NCI-H2081 treated with DMSO at 0.1 percent for 48 hours (cell line): Measurements from ENCODE around the gene GPR27.

Experiments used
- DNase-seq: peaks from one replicate; lab custom pipeline; 2025; lab: John Stamatoyannopoulos, UW

Gene GPR27, protein sequence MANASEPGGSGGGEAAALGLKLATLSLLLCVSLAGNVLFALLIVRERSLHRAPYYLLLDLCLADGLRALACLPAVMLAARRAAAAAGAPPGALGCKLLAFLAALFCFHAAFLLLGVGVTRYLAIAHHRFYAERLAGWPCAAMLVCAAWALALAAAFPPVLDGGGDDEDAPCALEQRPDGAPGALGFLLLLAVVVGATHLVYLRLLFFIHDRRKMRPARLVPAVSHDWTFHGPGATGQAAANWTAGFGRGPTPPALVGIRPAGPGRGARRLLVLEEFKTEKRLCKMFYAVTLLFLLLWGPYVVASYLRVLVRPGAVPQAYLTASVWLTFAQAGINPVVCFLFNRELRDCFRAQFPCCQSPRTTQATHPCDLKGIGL

DNA sequence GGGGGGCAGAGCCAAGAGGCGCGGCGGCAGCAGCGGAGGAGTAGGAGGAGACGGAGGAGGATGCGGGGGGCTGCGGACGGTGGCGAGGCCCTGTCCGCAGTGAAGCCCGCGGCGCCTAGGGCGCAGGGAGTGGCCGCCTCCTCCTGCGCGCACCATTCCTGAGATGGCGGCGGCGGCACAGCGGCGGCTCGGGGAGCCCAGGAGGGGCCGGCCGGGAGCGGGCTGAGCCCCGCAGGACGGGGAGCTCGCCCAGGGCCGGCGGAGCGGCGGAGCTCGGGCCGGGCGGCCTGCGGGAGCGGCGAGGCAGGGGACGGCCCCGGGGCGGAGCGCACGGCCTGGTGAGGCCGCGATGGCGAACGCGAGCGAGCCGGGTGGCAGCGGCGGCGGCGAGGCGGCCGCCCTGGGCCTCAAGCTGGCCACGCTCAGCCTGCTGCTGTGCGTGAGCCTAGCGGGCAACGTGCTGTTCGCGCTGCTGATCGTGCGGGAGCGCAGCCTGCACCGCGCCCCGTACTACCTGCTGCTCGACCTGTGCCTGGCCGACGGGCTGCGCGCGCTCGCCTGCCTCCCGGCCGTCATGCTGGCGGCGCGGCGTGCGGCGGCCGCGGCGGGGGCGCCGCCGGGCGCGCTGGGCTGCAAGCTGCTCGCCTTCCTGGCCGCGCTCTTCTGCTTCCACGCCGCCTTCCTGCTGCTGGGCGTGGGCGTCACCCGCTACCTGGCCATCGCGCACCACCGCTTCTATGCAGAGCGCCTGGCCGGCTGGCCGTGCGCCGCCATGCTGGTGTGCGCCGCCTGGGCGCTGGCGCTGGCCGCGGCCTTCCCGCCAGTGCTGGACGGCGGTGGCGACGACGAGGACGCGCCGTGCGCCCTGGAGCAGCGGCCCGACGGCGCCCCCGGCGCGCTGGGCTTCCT lies at the start of gene GPR27:
Gene GPR27, plus strand, starts transcription at position 155 of the 909 bp plus-strand sequence. Its CDS starts 195 bp downstream, at position 350.
- no peak for DNase-seq

DNA sequence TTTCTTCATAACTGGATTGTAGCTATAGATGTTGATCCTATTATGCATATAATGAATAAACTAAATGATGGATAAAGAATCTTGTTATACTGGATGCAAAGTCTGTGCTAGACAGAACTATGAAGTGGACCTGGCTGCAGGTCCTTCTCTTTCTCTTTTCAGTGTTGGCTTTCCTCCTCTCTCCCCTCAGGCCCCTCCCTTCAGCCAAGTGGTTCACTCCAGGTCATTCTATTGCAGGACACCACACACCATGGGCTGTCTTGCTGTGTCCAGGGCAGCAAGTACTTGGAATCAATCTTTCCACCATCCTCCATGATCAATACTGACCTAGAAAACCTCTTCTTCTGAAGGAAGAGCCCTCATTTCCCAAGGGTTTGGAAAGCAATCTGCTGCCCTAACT lies 48.7 kb upstream of the GPR27 start:
- DNase-seq = no peak

DNA sequence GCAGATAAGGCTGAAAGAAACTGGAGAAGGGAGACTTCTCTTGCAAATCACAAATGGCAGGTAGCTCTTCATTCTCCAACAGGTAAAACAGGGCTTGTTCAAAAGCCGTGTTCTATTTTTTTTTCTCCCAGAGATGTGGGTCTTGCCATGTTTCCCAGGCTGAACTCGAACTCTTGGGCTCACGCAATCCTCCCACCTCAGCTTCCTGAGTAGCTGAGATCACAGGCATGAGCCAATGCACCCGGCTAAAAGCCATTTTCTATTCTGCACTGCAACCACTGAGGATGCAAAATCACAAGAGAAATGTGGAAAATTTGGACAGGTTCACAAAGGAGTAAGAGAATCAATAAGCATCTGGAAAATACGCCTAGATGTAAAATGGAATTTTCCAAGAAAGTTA lies 48.0 kb upstream of the GPR27 start:
- DNase-seq = no peak

DNA sequence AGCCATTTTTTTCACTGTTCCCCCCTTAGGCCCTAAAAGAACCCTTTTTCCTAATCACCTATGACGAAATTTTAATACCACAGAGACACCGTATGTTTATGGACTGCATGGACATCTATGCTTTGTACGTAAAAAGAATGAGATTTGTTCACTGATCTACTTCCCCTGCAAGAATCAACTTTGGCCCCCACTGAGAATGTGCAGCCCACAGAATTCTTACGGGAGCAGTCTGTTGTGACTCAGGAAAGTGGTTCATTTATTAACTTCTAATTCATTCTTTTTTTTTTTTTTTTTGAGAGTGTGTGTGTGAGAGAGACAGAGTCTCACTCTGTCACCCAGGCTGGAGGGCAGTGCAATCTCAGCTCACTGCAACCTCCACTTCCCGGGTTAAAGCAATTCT lies 46.1 kb upstream of the GPR27 start:
- DNase-seq = no peak

DNA sequence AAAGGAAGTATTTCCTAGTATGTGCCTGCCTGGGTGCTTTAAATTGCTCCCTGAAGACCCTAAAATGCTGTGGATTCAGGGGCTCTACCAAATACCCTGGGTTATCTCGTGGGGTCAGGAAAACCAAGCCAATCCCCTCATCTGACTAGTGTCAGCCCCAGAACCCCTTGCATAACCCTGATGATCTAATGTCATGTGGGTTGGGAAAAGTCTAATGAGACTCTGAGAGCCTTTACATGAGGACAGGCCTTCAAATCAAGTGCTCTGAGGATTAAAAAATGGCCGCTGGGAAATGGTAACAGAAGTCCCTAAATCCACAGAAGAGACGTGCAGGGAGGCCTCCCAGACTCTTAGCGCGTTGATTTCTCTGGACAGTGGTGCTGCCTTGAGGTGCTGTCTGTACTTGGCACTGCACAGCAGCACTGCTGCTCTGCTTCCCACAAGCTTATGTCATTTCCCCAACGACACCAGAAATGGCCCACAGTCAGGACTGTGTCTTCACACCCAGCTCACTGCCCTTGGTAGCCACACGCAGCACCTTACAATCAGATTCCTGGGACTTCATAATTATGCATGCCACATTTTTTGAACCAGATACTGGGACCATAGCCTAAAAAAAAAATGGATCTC lies 45.1 kb upstream of the GPR27 start:
- DNase-seq = no peak

DNA sequence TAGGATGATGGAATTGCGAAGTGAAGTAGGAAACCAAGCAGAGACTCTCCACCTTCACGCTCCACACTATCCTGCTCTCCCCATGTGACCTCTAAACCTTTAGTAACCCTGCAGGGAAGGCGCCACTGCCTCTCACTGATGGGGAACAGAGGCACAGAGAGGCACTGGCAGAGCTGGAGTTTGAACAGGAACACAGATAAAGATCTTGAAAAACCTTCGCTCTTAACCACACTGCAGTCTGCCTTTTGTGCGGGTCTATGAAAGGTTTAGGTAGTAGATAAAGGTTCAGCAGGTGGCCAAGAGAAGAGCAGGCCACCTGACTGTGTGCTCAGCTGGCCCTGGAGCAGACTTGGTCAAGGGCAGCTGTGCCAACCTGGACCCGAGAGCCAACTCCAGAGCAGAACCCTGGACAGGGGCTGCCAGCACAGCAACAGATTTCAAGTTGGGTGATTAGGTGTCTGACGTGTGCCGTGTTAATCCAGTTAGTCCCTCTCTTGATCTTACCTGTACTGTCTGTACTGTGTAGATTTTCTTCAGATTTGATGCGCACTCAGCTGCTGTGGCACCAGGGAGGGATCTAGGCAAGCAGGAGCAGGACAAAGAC lies 43.6 kb upstream of the GPR27 start:
- DNase-seq = no peak

DNA sequence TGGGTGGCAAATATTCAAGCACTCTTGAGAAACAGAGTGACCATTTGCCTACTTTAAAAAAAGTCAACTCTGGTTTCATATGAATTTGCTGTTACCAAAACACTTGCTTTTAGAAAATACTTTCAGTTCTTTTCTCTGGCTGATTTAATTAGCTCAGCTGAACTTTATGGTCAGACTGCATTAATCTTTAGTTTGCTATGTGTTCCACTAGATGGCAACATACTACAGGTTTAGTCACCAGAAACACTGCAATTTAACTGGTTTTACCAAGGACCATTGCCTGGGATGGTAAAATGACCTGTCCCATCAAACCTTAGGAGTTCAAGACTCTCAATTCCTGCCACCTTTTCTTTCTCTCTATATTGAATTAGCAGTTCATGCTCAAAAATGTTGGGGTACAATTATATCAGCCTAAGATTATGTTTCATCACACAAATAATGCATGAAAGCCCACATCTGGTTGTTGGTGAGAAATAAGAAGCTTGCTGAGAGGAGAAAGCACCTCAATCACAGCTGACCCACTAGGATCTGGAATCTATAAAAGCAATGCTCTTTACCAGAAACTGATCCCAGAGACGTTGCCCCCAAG lies 42.7 kb upstream of the GPR27 start:
- DNase-seq = no peak

DNA sequence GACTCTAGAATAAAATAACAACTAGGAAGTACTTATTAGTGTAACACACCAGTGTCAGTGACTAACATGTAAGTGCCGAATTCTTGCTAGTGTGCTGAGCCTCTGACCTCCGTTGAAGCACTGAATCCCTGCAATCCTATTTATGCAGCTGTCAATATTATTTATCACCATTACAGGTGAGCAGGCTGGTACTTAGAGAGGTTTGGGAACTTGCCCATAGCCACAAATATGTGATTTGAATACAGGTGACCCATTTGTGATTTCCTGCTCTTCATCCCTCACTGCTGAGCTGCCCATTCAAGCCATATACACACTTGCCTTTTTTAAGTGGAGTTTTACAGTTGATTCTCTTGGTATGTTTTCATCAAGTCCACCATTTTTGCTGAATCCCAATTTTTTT lies 40.6 kb upstream of the GPR27 start:
- DNase-seq = peak; percentile 65

DNA sequence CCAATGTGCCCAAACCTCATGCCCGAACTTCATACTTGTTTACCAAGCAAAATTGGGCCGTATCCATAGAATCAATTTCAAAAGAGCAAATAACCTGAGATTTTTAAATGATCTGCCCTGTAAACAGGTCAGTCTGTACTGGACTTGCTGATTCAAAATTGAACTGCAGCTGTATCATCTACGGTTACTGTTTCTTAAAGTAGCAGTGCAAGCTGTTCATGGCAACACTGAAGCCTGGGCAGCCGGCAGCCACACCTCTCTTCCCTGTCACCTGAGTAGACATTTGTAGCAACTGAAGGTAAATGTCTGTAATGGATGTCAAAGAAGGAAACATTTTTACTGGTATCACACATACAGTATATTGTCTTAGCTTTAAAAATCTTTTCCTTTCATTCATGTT lies 39.1 kb upstream of the GPR27 start:
- no peak for DNase-seq

DNA sequence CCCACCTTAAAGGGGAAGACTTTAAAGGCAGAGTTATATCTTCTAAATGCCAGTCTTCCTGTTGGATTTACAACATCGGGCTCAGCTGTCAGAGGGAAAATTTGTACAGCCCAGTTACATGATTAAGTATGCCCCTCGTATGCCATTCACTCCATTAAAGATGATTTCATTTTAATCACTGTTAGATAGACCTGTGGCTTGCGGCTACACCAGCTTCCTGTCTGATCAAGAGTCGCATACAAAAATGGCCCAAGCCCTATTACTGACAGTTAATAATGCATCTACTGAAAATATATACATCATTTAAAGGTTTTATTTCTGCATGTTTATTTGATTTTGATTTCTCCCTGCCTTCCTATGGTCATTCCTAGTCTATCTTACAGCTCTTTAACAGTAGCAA lies 35.6 kb upstream of the GPR27 start:
- no peak for DNase-seq

DNA sequence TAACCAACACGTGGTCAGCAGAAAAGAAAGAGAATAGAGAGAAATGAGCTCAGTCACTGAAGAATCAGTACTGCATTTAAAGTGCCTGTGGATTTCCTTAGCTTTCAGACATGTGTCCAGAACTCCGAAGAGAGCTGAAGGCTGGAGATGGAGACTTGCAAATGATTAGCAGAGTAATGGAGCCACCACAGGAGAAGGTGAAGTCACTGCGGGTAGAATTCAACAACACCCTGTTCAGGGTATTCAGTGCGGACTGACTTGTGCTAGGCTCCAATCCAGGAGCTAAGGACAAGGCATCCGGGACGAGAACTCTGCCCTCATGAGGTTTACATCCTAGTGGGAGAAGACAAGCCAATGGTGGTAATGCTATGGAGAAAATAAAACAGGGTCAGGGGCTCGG lies 32.7 kb upstream of the GPR27 start:
- DNase-seq = no peak

DNA sequence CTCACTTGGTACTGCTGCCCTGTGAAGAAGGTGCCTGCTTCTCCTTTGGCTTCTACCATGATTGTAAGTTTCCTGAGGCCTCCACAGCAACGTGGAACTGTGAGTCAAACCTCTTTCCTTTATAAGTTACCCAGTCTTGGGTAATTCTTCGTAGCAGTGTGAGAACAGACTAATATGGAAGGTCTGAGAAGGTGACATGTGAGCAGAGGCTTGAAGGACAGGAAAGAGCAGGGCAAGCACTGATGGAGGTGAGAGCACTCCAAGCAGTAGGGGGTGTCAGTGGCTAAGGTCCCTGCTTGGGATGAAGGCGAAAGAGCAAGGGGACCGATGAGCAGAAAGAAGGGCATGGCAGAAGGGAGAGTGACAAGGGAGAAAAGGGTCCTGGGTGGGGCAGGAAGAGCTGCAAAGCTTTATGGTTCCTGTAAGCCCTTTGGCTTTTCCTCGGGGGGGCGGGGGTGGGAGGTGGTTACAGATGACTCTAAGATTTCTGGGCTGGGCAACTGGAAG lies 32.0 kb upstream of the GPR27 start:
- DNase-seq = no peak

DNA sequence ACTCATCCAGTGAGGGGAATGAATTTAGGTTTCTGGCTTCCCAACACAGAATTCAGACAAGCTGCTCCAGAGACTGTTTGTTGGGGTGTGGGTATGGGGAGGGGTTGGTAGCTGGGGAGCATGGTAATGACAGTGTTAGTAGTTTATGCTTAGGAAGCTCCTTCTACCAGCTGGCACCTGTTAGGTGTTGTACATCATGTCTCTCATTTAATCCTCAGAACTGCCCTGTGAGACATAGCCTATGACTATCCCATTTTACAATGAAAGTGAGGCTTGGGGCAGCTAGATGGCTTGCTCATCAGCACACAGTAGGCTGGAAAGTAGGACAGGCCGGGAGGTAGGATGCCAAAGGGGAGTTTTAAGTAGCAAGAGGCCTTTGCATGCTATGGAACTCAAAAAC lies 31.0 kb upstream of the GPR27 start:
- no peak for DNase-seq

DNA sequence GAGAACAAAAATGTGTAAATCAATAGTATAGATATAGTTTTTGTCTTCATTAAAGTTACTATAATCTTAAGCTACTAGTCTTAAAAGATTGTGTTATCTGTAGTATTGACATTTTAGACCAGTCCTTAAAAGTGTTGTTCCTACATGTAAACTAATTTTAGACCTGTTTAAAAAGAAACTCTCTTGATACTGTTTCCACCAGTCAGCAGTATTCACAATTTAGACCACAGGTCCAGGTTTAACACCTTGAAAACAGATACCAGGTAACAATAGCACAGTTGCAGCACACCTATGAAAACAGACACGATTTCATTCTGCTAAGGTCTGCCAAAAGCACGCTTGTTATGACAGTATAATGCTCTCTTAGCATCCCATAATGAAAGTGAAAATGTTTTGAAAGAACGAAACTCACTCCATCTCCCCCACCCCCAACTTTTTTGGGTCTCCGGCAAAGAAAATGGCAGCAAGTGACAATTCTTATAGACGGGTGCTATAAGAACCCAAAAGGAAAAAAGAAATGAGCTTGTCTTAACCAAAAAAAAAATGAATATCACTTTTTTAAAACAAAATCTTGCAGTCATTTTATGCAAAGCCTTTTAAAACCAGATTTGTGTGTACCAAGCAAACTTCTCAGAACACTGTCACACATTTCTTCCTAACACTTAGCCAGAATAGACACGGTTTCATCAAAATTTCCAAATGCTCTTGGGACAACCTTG lies 30.0 kb upstream of the GPR27 start:
- no peak for DNase-seq

DNA sequence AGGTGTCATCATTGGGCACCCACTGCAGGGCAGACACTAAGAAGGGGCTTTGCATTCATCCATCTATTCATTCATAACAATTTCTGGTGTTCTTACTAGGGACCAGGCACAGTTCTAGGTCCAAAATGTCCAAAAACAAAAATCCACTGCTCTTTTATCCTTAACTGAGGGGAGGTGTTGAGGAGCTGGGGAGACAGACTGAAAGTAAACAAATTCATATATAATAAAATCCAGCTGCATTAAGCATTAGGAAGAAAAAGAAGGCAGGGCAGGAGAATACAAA lies 29.5 kb upstream of the GPR27 start:
- no peak for DNase-seq

DNA sequence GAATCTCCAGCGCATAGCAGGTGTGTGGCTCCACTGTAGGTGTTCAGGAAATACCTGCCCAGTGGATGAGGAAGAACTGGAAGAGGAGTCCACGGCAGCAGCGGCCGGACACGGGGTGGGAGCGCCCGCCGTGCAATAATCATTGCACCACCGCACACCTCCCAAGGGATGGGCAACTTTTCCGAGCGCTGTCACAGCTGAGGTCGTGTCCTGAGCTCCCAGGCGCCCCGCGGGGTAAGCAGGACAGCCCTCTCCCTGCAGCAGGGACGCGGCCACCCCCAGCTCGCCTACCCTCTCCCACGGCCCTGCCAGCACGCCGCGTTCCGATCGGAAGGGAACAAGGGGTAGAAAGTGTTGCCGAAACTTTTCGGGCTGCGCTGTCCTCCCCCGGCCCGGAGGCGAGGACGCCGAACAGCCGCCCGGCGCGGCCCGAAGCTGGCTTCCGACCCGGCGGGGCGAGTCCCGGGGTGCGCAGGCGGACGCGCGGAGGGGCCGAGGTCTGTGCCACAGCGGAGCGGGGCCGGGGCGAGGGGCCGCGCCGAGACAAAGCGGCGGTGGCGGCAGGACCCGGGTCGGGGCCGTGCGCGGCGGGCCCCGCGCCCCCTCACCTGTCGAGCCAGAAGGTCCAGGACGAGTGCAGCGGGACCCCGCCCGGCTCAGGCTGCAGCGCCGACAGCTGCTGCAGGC lies 28.9 kb upstream of the GPR27 start:
- no peak for DNase-seq

DNA sequence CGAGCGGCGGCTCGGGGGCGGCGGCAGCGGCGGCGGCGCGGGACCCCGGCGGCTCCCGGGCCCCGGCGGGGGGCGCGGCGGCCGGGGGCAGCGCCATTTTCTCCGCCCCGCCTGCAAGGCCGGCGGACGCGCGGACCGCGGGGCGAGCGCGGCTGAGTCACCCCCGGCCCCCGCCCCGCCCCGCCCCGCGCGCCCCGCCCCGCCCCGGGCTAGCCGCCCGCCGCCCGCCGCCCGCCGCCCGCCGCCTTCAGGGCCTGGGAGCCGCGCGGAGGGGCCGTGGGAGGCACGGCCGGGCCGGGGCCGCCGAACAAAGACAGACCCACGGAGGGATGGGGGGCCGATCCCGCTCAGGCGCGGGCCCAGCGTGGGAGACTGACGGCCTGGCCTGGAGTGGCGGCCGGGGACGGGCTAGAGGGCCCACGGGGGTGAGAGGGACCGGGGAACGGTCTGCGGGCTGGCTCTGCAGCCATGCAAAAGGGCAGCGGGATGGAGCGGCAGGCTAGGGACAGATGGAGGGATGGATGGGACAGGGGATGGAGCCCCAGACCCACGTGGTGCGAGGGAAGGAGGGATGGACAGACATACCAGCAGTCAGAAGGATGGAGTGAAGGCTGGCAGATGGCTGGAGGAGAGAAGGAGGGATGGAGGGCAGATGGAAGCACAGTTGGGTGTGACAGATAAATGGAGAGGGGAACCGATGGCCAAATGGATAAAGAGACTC lies 28.2 kb upstream of the GPR27 start, which contains the start of gene EIF4E3:
Gene EIF4E3, minus strand, starts transcription at position 132 of the 721 bp plus-strand sequence. Its CDS starts 35 bp downstream, at position 97.
- no peak for DNase-seq

DNA sequence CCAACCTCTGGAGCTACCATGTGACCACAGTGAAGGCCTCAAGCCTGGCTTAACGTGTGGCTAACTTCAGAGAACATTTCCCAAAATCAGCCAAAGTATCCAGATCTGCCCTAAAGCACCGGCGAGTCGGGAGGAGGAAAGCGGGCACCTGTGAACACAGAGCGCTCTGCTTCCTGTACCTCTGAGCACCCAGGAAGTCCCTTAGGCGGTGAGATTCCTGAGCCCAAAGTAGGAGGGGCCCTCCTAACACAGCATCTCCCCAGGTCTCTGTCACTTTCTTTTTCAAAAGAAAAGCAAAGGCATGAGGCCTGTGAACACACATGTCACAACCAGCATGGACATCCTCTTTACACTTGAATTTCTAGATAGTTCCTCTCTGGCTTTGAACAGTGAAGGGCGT lies 27.5 kb upstream of the GPR27 start:
- DNase-seq = no peak

DNA sequence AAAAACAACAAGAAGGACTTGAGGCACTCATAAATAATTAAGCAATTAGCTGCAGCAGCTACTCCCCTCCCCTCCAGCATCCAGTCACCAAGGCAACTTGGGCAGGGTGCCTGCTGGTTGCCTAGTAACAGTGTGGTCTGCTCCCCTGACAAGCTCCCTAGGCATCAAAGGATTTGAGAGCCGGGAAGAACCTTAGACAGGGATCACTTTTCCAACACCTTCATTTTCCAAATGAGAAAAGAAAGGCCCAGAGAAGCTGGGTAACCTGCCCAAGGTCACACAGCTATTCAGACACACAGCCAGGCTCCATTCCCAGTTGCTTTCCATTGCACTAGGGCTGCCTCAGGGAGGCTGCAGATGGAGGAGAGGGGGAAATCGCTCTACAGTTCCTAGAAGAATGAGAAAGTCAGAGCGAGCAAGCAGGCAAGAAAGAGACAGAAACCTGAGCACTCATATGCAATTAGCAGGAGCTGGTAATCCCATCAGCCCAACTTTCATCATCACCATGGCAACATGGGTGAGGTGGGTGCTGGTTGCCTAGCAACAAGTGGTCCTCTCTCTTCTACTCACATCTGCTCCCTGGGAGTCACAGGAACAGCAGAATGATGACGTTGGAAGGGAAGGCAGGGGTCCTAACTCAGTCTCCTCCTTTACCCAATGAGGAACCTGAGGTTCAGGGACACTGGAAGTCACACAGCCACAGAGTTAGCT lies 24.9 kb upstream of the GPR27 start:
- no peak for DNase-seq
